Stimulated activated naive CD8-positive, alpha-beta T cell treated with anti-CD3 and anti-CD28 coated beads, Interleukin-15, amount 100 ng/mL, for 72 hours (primary cell): ENCODE measurements around the gene APOL4.
A peak's percentile ranks its signal among the peaks of the same experiment; 100 is the strongest.
"Not testable (repeated sequence)": the region's sequence is repeated elsewhere in the genome, so short reads cannot be mapped to it uniquely, and the experiment has no call there.

Source experiments
- ATAC-seq: fragments of 150-1000 bp; cut with Tn5 transposase; 2 replicates; pipeline ENCODE4 v1.10.0; 2021; ENCODE audit warnings: mild to moderate bottlenecking, moderate library complexity
- DNase-seq, 2 donors: peaks; one replicate each; pipeline ENCODE4 v3.0.0; 2021 to 2022
- H3K27ac Mint-ChIP-seq, 2 donors: one replicate each; pipeline ENCODE4 v1.8.0; 2022; ENCODE audit warnings: mild to moderate bottlenecking in 2 of 2, mixed read lengths in 2 of 2, moderate library complexity in 2 of 2
- H3K27me3 Mint-ChIP-seq: one replicate; pipeline ENCODE4 v1.8.0; 2022; ENCODE audit warnings: mixed read lengths
- H3K4me1 Mint-ChIP-seq: one replicate; pipeline ENCODE4 v1.8.0; 2022; ENCODE audit warnings: mild to moderate bottlenecking, mixed read lengths
- H3K4me3 Mint-ChIP-seq, 2 donors: one replicate each; pipeline ENCODE4 v1.8.0; 2022; ENCODE audit warnings: mild to moderate bottlenecking in 2 of 2, mixed read lengths in 2 of 2, moderate library complexity in 1 of 2
- H3K9me3 Mint-ChIP-seq, 2 donors: one replicate each; pipeline ENCODE4 v1.8.0; 2022; ENCODE audit warnings: mixed read lengths in 2 of 2

APOL4 gene

GRCh38 chr22:36163497-36163896 lies 38.1 kb downstream of the APOL4 start:
- no peaks in the 10 kb centered on the region for H3K27me3 Mint-ChIP-seq
- H3K4me3 Mint-ChIP-seq, result peak overlapping the region; percentile 27 to 41
- peaks cover 95% of the 10 kb centered on the region for H3K4me1 Mint-ChIP-seq
- DNase-seq (no peak), ATAC-seq (no peak)
- peaks cover 11 to 22% of the 10 kb centered on the region in 2 donors for H3K9me3 Mint-ChIP-seq
- H3K27ac Mint-ChIP-seq, result peak overlapping the region in 1 of 2 donors; percentile 79

GRCh38 chr22:36162127-36163034 lies 39.2 kb downstream of the APOL4 start:
- ATAC-seq, result peak; percentile 86
- DNase-seq, result peak; percentile 46 to 65
- no peaks in the 10 kb centered on the region for H3K27me3 Mint-ChIP-seq

GRCh38 chr22:36161793-36162126 lies 39.8 kb downstream of the APOL4 start:
- peaks cover 5 to 12% of the 10 kb centered on the region in 2 donors for H3K9me3 Mint-ChIP-seq
- peak overlapping the region; percentile 76 to 93 for H3K27ac Mint-ChIP-seq
- not testable (repeated sequence) for H3K27me3 Mint-ChIP-seq
- peak overlapping the region; percentile 90 to 99 for H3K4me3 Mint-ChIP-seq
- peaks cover 99% of the 10 kb centered on the region for H3K4me1 Mint-ChIP-seq
- ATAC-seq, result peak; percentile 41
- peak in 1 of 2 donors; percentile 55 for DNase-seq

More at GRCh38 chr22:36162127-36163034, 39.2 kb downstream of the APOL4 start:
- H3K27ac Mint-ChIP-seq, result peak overlapping the region; percentile 76 to 93
- peaks cover 99% of the 10 kb centered on the region for H3K4me1 Mint-ChIP-seq
- peaks cover 5 to 12% of the 10 kb centered on the region in 2 donors for H3K9me3 Mint-ChIP-seq
- peak overlapping the region; percentile 90 to 99 for H3K4me3 Mint-ChIP-seq

GRCh38 chr22:36160499-36160942 lies 41.1 kb downstream of the APOL4 start, which contains the start of gene APOL3:
Gene APOL3 (minus strand): TSS chr22:36160755. CDS start chr22:36149055, 11,700 bp downstream.
- peak within 1 kb of the TSS; percentile 93 to 99 for H3K27ac Mint-ChIP-seq
- no peaks in the 10 kb centered on the region for H3K27me3 Mint-ChIP-seq
- ATAC-seq (peak; percentile 51), DNase-seq (peak in 1 of 2 donors; percentile 51)
- peaks cover 99% of the 10 kb centered on the region for H3K4me1 Mint-ChIP-seq
- H3K9me3 Mint-ChIP-seq, result peaks cover 5 to 12% of the 10 kb centered on the region in 2 donors
- peak within 1 kb of the TSS; percentile 90 to 99 for H3K4me3 Mint-ChIP-seq

- ATAC-seq (peak; percentile 66), DNase-seq (peak; percentile 47 to 72)
- peaks cover 8 to 13% of the 10 kb centered on the region in 2 donors for H3K9me3 Mint-ChIP-seq
- H3K4me3 Mint-ChIP-seq, result peak overlapping the region; percentile 90 to 99
- peak overlapping the region; percentile 98 to 99 for H3K27ac Mint-ChIP-seq
- H3K27me3 Mint-ChIP-seq, result no peaks in the 10 kb centered on the region
- peaks cover 92% of the 10 kb centered on the region for H3K4me1 Mint-ChIP-seq
Observed at GRCh38 chr22:36156515-36157419, 44.8 kb downstream of the APOL4 start.

- ATAC-seq, result no peak
Observed at GRCh38 chr22:36156119-36156514, 45.5 kb downstream of the APOL4 start.

GRCh38 chr22:36155702-36156101 lies 45.9 kb downstream of the APOL4 start:
- H3K27me3 Mint-ChIP-seq, result no peaks in the 10 kb centered on the region
- DNase-seq, result no peak
- H3K4me3 Mint-ChIP-seq, result peak overlapping the region; percentile 90 to 99
- peaks cover 92% of the 10 kb centered on the region for H3K4me1 Mint-ChIP-seq
- ATAC-seq, result no peak
- H3K27ac Mint-ChIP-seq, result peak overlapping the region; percentile 98 to 99
- H3K9me3 Mint-ChIP-seq, result peaks cover 10 to 11% of the 10 kb centered on the region in 2 donors

More at GRCh38 chr22:36156119-36156514, 45.5 kb downstream of the APOL4 start:
- no peak for DNase-seq
- peaks cover 10 to 11% of the 10 kb centered on the region in 2 donors for H3K9me3 Mint-ChIP-seq
- H3K4me1 Mint-ChIP-seq, result peaks cover 92% of the 10 kb centered on the region
- H3K27me3 Mint-ChIP-seq, result no peaks in the 10 kb centered on the region
- H3K27ac Mint-ChIP-seq, result peak overlapping the region; percentile 98 to 99
- peak overlapping the region; percentile 90 to 99 for H3K4me3 Mint-ChIP-seq

- DNase-seq (no peak), ATAC-seq (no peak)
- Mint-ChIP-seq H3K27ac (peak overlapping the region; percentile 69 to 81), H3K9me3 (peaks cover 10 to 11% of the 10 kb centered on the region in 2 donors), H3K4me3 (peak overlapping the region; percentile 37 to 62), H3K4me1 (peaks cover 90% of the 10 kb centered on the region), H3K27me3 (no peaks in the 10 kb centered on the region)
Observed at GRCh38 chr22:36154423-36154945, 47.1 kb downstream of the APOL4 start.

- no peak for DNase-seq
- Mint-ChIP-seq H3K4me1 (peaks cover 87% of the 10 kb centered on the region), H3K27me3 (no peaks in the 10 kb centered on the region), H3K27ac (peak overlapping the region in 1 of 2 donors; percentile 70), H3K4me3 (peak overlapping the region; percentile 50 to 62), H3K9me3 (peaks cover 10 to 11% of the 10 kb centered on the region in 2 donors)
- ATAC-seq, result no peak
Observed at GRCh38 chr22:36153501-36154422, 47.8 kb downstream of the APOL4 start.

- H3K27me3 Mint-ChIP-seq, H3K27ac Mint-ChIP-seq, H3K4me3 Mint-ChIP-seq, DNase-seq, ATAC-seq: not testable (repeated sequence)
- H3K9me3 Mint-ChIP-seq, result peaks cover 10 to 11% of the 10 kb centered on the region in 2 donors
- peaks cover 86% of the 10 kb centered on the region for H3K4me1 Mint-ChIP-seq
Observed at GRCh38 chr22:36152821-36153220, 48.8 kb downstream of the APOL4 start.

- Mint-ChIP-seq H3K4me3 (peak overlapping the region in 1 of 2 donors; percentile 35), H3K27me3 (no peaks in the 10 kb centered on the region), H3K27ac (no peak overlapping the region), H3K9me3 (peaks cover 10 to 11% of the 10 kb centered on the region in 2 donors), H3K4me1 (peaks cover 78% of the 10 kb centered on the region)
- ATAC-seq (no peak), DNase-seq (no peak)
Observed at GRCh38 chr22:36152088-36152487, 49.5 kb downstream of the APOL4 start.

- H3K4me3 Mint-ChIP-seq, result no peak overlapping the region
- ATAC-seq (no peak), DNase-seq (no peak)
- peak overlapping the region in 1 of 2 donors; percentile 22 for H3K27ac Mint-ChIP-seq
- no peaks in the 10 kb centered on the region for H3K27me3 Mint-ChIP-seq
- H3K4me1 Mint-ChIP-seq, result peaks cover 70% of the 10 kb centered on the region
- H3K9me3 Mint-ChIP-seq, result peaks cover 10 to 11% of the 10 kb centered on the region in 2 donors
Observed at GRCh38 chr22:36151006-36151595, 50.5 kb downstream of the APOL4 start.

- peaks cover 10 to 11% of the 10 kb centered on the region in 2 donors for H3K9me3 Mint-ChIP-seq
- DNase-seq, result no peak
- ATAC-seq, result no peak
- H3K27ac Mint-ChIP-seq, result peak overlapping the region in 1 of 2 donors; percentile 23
- H3K4me3 Mint-ChIP-seq, result no peak overlapping the region
- no peaks in the 10 kb centered on the region for H3K27me3 Mint-ChIP-seq
- peaks cover 66% of the 10 kb centered on the region for H3K4me1 Mint-ChIP-seq
Observed at GRCh38 chr22:36149441-36149840, 52.2 kb downstream of the APOL4 start.

GRCh38 chr22:36148411-36148810 lies 53.2 kb downstream of the APOL4 start:
- no peak overlapping the region for H3K4me3 Mint-ChIP-seq

More at GRCh38 chr22:36148411-36148810, 53.2 kb downstream of the APOL4 start:
- Mint-ChIP-seq H3K4me1 (peaks cover 56% of the 10 kb centered on the region), H3K27ac (peak overlapping the region in 1 of 2 donors; percentile 81), H3K9me3 (peaks cover 10 to 11% of the 10 kb centered on the region in 2 donors), H3K27me3 (no peaks in the 10 kb centered on the region)
- DNase-seq, result no peak
- no peak for ATAC-seq
